Glutamatergic neuron (in vitro differentiated cells): Measurements from ENCODE around the gene DGKZ. TPM values are rescaled to one million over a fixed set of nuclear protein-coding genes. Genes with fewer than 3 reads are reported as not detected.
"Not testable (repeated sequence)": the region's sequence is repeated elsewhere in the genome, so short reads cannot be mapped to it uniquely, and the experiment has no call there.

Experiments
- DNase-seq: peaks from one replicate; pipeline ENCODE4 v3.0.0; 2022
- H3K27ac Mint-ChIP-seq: one replicate; pipeline ENCODE4 v1.8.0; 2020; ENCODE audit warnings: mild to moderate bottlenecking, mixed read lengths, inconsistent platforms; ENCODE audit not compliant: unreplicated experiment
- H3K27me3 Mint-ChIP-seq: one replicate; pipeline ENCODE4 v1.8.0; 2020; ENCODE audit warnings: mild to moderate bottlenecking, moderate library complexity, mixed read lengths, inconsistent platforms; ENCODE audit not compliant: unreplicated experiment
- H3K36me3 Mint-ChIP-seq: one replicate; pipeline ENCODE4 v1.8.0; 2020; ENCODE audit warnings: mild to moderate bottlenecking, mixed read lengths, inconsistent platforms; ENCODE audit not compliant: unreplicated experiment
- H3K4me1 Mint-ChIP-seq: one replicate; pipeline ENCODE4 v1.8.0; 2020; ENCODE audit warnings: mild to moderate bottlenecking, low read depth, mixed read lengths, inconsistent platforms; ENCODE audit not compliant: unreplicated experiment
- H3K4me3 Mint-ChIP-seq: one replicate; pipeline ENCODE4 v1.8.0; 2020; ENCODE audit warnings: mild to moderate bottlenecking, mixed read lengths, inconsistent platforms; ENCODE audit not compliant: unreplicated experiment
- H3K9me3 Mint-ChIP-seq: one replicate; pipeline ENCODE4 v1.8.0; 2020; ENCODE audit warnings: mild to moderate bottlenecking, moderate library complexity, mixed read lengths, inconsistent platforms; ENCODE audit not compliant: unreplicated experiment
- CTCF ChIP-seq: fragments of 200-600 bp; sonication (generic); IDR thresholded peaks from one replicate; pipeline ENCODE4 v1.5.0; 2021; ENCODE audit not compliant: partially characterized antibody, unreplicated experiment
- total RNA-seq: library from RNA; stranded (reverse); fragmentation: NEBNext Ultra II Directional; extraction: Animal tissue kit (Norgen Biotek cat#: 25700); gene quantifications from one replicate; pipeline ENCODE4 v1.2.1, GENCODE V29; 2021; ENCODE audit not compliant: unreplicated experiment

The DGKZ gene
- total RNA-seq, 1 donor from 2014 or later: 60.9 TPM

GRCh38 chr11:46370253-46370652 lies 23.0 kb downstream of the DGKZ start:
- DNase-seq: no peak
- peaks cover 24% of the 10 kb centered on the region for H3K4me1 Mint-ChIP-seq
- H3K27me3 Mint-ChIP-seq: peaks cover 22% of the 10 kb centered on the region
- H3K4me3 Mint-ChIP-seq: no peak overlapping the region
- peak overlapping the region; percentile 76 for H3K27ac Mint-ChIP-seq
- H3K36me3 Mint-ChIP-seq: no peaks in the 10 kb centered on the region
- no peak for TF ChIP-seq CTCF
- H3K9me3 Mint-ChIP-seq: peaks cover 18% of the 10 kb centered on the region

- Mint-ChIP-seq H3K4me1 (peaks cover 24% of the 10 kb centered on the region), H3K27me3 (peaks cover 20% of the 10 kb centered on the region), H3K9me3 (peaks cover 18% of the 10 kb centered on the region)
- H3K27ac Mint-ChIP-seq, H3K36me3 Mint-ChIP-seq, H3K4me3 Mint-ChIP-seq, DNase-seq: not testable (repeated sequence)
These were observed 24.0 kb downstream of the DGKZ start for GRCh38 chr11:46371262-46371661.

GRCh38 chr11:46372086-46372485 lies 24.8 kb downstream of the DGKZ start:
- DNase-seq: no peak
- no peak for TF ChIP-seq CTCF
- Mint-ChIP-seq H3K27ac (no peak overlapping the region), H3K4me1 (peaks cover 24% of the 10 kb centered on the region), H3K4me3 (no peak overlapping the region), H3K9me3 (peaks cover 18% of the 10 kb centered on the region), H3K27me3 (peaks cover 20% of the 10 kb centered on the region), H3K36me3 (no peaks in the 10 kb centered on the region)

- H3K36me3 Mint-ChIP-seq, DNase-seq, H3K27ac Mint-ChIP-seq, H3K4me3 Mint-ChIP-seq: not testable (repeated sequence)
- H3K4me1 Mint-ChIP-seq: peaks cover 24% of the 10 kb centered on the region
- peaks cover 18% of the 10 kb centered on the region for H3K27me3 Mint-ChIP-seq
- peaks cover 19% of the 10 kb centered on the region for H3K9me3 Mint-ChIP-seq
These were observed 25.2 kb downstream of the DGKZ start for GRCh38 chr11:46372501-46372900.

- no peak for TF ChIP-seq CTCF
- H3K36me3 Mint-ChIP-seq: no peaks in the 10 kb centered on the region
- peaks cover 18% of the 10 kb centered on the region for H3K4me1 Mint-ChIP-seq
- H3K9me3 Mint-ChIP-seq: peaks cover 18% of the 10 kb centered on the region
- H3K27ac Mint-ChIP-seq: peak overlapping the region; percentile 66
- H3K4me3 Mint-ChIP-seq: peak overlapping the region; percentile 42
- peaks cover 18% of the 10 kb centered on the region for H3K27me3 Mint-ChIP-seq
- peak; percentile 81 for DNase-seq
These were observed 26.8 kb downstream of the DGKZ start for GRCh38 chr11:46373787-46374740.

- Mint-ChIP-seq H3K36me3 (no peaks in the 10 kb centered on the region), H3K4me3 (no peak overlapping the region), H3K27me3 (peaks cover 18% of the 10 kb centered on the region), H3K4me1 (peaks cover 15% of the 10 kb centered on the region), H3K9me3 (peaks cover 16% of the 10 kb centered on the region), H3K27ac (no peak overlapping the region)
- DNase-seq: no peak
- TF ChIP-seq CTCF: no peak
These were observed 27.6 kb downstream of the DGKZ start for GRCh38 chr11:46374815-46375214.
